Endothelial cell (in vitro differentiated cells): Measurements from ENCODE around the gene C1orf56. TPM values are rescaled to one million over a fixed set of nuclear protein-coding genes. Genes with fewer than 3 reads are reported as not detected.
A peak's percentile ranks its signal among the peaks of the same experiment; 100 is the strongest.

Source experiments
- DNase-seq: peaks from one replicate; pipeline ENCODE4 v3.0.0; 2021; ENCODE audit warnings: low spot score
- H3K27ac Mint-ChIP-seq: one replicate; pipeline ENCODE4 v1.8.0; 2021; ENCODE audit warnings: mixed read lengths, inconsistent platforms; ENCODE audit not compliant: unreplicated experiment
- H3K27me3 Mint-ChIP-seq: one replicate; pipeline ENCODE4 v1.8.0; 2021; ENCODE audit warnings: mild to moderate bottlenecking, moderate library complexity, mixed read lengths, inconsistent platforms; ENCODE audit not compliant: unreplicated experiment
- H3K36me3 Mint-ChIP-seq: one replicate; pipeline ENCODE4 v1.8.0; 2021; ENCODE audit warnings: mild to moderate bottlenecking, low read depth, mixed read lengths, inconsistent platforms; ENCODE audit not compliant: unreplicated experiment
- H3K4me1 Mint-ChIP-seq: one replicate; pipeline ENCODE4 v1.8.0; 2021; ENCODE audit warnings: mild to moderate bottlenecking, mixed read lengths, inconsistent platforms; ENCODE audit not compliant: unreplicated experiment
- H3K4me3 Mint-ChIP-seq: one replicate; pipeline ENCODE4 v1.8.0; 2021; ENCODE audit warnings: mild to moderate bottlenecking, mixed read lengths, inconsistent platforms; ENCODE audit not compliant: unreplicated experiment
- H3K9me3 Mint-ChIP-seq: one replicate; pipeline ENCODE4 v1.8.0; 2021; ENCODE audit warnings: mixed read lengths, inconsistent platforms; ENCODE audit not compliant: unreplicated experiment
- total RNA-seq: library from RNA; stranded (reverse); fragmentation: NEBNext Ultra II Directional; extraction: Animal tissue kit (Norgen Biotek cat#: 25700); gene quantifications from one replicate; pipeline ENCODE4 v1.2.1, GENCODE V29; 2021; ENCODE audit not compliant: unreplicated experiment
- TF ChIP-seq, protein P1 (sequence below): fragments of 200-600 bp; sonication (generic); IDR thresholded peaks from one replicate; pipeline ENCODE4 v1.5.0; 2021; ENCODE audit warnings: antibody characterized with exemption; ENCODE audit not compliant: unreplicated experiment

C1orf56 gene
- total RNA-seq, 1 donor from 2014 or later = 1.0 TPM

DNA sequence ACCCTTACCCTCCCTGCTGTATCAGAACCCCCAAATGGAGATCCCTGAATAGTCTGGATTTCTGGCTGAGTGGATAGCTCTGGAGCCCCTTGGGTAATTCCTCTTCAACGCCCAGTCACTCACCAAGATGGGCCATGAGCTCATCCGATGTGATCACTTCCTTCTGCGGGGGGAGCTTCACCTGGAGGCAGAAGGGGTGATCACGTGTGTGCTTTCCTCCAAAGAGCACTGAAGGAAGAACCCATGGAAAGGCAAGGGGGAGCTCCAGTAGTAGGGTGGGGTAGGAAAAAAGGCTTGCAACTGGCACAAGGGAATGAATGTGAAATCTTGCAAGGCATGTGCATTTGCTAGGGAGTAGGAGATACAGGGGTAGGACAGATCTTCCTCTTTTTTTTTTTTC is 45.9 kb upstream of the C1orf56 start:
- no peaks in the 10 kb centered on the region for H3K9me3 Mint-ChIP-seq
- TF ChIP-seq, protein P1, sequence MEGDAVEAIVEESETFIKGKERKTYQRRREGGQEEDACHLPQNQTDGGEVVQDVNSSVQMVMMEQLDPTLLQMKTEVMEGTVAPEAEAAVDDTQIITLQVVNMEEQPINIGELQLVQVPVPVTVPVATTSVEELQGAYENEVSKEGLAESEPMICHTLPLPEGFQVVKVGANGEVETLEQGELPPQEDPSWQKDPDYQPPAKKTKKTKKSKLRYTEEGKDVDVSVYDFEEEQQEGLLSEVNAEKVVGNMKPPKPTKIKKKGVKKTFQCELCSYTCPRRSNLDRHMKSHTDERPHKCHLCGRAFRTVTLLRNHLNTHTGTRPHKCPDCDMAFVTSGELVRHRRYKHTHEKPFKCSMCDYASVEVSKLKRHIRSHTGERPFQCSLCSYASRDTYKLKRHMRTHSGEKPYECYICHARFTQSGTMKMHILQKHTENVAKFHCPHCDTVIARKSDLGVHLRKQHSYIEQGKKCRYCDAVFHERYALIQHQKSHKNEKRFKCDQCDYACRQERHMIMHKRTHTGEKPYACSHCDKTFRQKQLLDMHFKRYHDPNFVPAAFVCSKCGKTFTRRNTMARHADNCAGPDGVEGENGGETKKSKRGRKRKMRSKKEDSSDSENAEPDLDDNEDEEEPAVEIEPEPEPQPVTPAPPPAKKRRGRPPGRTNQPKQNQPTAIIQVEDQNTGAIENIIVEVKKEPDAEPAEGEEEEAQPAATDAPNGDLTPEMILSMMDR = no peak
- peaks cover 34% of the 10 kb centered on the region for H3K4me1 Mint-ChIP-seq
- H3K36me3 Mint-ChIP-seq = peaks cover 14% of the 10 kb centered on the region
- DNase-seq = no peak
- no peak overlapping the region for H3K27ac Mint-ChIP-seq
- H3K4me3 Mint-ChIP-seq = peak overlapping the region; percentile 42
- peaks cover 3% of the 10 kb centered on the region for H3K27me3 Mint-ChIP-seq

DNA sequence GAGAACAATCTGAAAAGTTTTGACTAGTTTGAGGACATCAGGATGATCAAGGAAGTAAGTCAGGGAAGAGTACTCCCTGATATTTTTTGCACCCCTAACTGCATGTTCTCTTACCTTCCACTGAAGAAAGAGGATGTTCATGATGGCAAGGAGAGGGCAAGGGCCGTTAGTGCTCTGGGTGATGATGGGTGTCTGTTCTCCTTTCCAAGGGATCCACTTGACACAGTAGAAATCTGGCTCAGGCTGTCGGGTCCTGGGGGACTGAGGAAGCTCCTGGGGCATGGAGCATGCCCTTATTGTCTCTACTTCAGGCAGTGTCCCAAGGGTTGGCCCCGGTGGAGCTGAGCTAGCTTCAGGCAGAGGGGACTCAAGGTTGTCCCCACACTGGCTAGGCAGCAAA is 45.5 kb upstream of the C1orf56 start:
- H3K27ac Mint-ChIP-seq = no peak overlapping the region
- peaks cover 3% of the 10 kb centered on the region for H3K27me3 Mint-ChIP-seq
- no peaks in the 10 kb centered on the region for H3K9me3 Mint-ChIP-seq
- no peak for DNase-seq
- peaks cover 14% of the 10 kb centered on the region for H3K36me3 Mint-ChIP-seq
- TF ChIP-seq, protein P1 = no peak
- peaks cover 38% of the 10 kb centered on the region for H3K4me1 Mint-ChIP-seq
- peak overlapping the region; percentile 42 for H3K4me3 Mint-ChIP-seq

DNA sequence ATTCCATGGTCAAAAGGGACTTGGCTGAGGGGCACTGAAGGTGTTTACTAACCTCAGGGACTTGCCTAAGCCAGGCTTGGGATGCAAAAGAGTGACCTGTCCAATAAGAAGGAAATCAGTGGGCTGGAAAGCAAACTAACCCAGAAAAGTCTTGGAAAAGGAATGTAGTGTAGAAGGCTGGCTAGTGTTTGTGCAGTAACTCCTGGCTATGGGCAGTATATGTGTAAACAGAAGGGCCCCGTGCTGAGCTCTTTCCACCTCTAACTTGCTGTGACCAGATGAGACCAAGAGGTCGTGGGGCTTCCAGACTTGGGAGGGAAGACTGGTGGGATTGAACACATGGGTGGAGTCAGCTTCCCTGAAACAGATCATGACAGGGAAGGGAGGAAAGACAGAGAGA is 44.9 kb upstream of the C1orf56 start:
- H3K4me1 Mint-ChIP-seq = peaks cover 44% of the 10 kb centered on the region
- H3K9me3 Mint-ChIP-seq = no peaks in the 10 kb centered on the region
- H3K4me3 Mint-ChIP-seq = peak overlapping the region; percentile 74
- peak overlapping the region; percentile 80 for H3K27ac Mint-ChIP-seq
- H3K27me3 Mint-ChIP-seq = peaks cover 5% of the 10 kb centered on the region
- no peak for DNase-seq
- peaks cover 16% of the 10 kb centered on the region for H3K36me3 Mint-ChIP-seq
- TF ChIP-seq, protein P1 = no peak

DNA sequence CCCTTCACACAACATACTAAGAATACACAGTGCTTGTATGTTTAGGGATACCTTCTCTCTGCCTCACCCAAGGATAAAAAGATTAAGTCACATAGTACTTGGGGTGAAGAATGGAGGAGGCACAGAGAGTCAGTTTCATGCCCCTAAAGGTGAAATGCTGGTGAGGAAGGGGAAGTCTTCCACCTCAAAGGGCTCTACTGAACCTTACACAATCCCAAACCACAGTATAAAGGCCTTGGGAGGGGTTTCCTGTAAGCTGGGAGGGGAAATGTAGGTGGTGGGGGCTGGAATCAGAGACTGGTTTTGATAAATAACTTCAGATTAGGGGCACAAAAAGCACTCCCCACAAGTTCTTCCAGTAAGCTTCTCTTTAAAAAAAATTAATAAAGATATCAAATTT is 44.4 kb upstream of the C1orf56 start:
- DNase-seq = no peak
- Mint-ChIP-seq H3K4me1 (peaks cover 49% of the 10 kb centered on the region), H3K4me3 (no peak overlapping the region), H3K9me3 (no peaks in the 10 kb centered on the region), H3K27me3 (peaks cover 9% of the 10 kb centered on the region), H3K36me3 (peaks cover 21% of the 10 kb centered on the region), H3K27ac (no peak overlapping the region)
- TF ChIP-seq, protein P1 = no peak

DNA sequence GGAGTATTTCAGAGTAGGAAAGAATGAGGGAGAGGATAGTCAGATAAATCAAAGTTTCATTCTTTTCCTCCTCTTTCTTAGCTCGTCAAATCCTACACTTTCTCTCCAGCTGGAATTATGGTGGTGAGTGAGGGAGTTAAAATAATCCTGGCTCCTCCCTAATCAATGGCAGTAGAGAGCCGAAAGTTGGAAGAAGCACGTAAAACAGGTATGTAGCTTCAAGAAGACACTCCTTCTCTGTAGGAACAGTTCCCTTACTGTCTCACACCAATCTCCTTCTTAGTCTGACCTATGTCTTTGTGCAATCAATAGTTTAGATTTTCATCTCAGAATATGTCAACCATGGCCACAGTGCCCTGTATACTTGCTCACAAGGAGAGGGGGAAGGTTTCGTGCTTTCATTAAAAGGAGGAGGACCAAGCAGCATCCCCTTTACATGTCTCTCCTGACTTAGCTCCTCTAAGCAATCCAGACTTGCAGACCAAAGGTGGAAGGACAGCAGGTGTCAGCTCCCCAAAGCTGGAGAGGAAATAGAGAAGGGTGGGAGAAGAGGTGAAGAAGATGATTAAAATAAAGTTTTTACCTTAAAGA is 41.7 kb upstream of the C1orf56 start:
- peaks cover 12% of the 10 kb centered on the region for H3K36me3 Mint-ChIP-seq
- H3K27ac Mint-ChIP-seq = peak overlapping the region; percentile 98
- H3K9me3 Mint-ChIP-seq = no peaks in the 10 kb centered on the region
- H3K4me1 Mint-ChIP-seq = peaks cover 55% of the 10 kb centered on the region
- H3K27me3 Mint-ChIP-seq = peaks cover 9% of the 10 kb centered on the region
- peak overlapping the region; percentile 90 for H3K4me3 Mint-ChIP-seq
- TF ChIP-seq, protein P1 = no peak
- no peak for DNase-seq
